ENCODE measurements around the gene CHID1.

The CHID1 gene

GRCh38 chr11:836274-836673 is 74.3 kb downstream of the CHID1 start:
- FAIRE-seq: no peak
- no peak for TF ChIP-seq POLR2A (IDR thresholded peaks at IDR 0.05; ENCODE audit: low read depth, low read length)
- DNase-seq (ENCODE audit: insufficient read length, low spot score): no peak

DNA sequence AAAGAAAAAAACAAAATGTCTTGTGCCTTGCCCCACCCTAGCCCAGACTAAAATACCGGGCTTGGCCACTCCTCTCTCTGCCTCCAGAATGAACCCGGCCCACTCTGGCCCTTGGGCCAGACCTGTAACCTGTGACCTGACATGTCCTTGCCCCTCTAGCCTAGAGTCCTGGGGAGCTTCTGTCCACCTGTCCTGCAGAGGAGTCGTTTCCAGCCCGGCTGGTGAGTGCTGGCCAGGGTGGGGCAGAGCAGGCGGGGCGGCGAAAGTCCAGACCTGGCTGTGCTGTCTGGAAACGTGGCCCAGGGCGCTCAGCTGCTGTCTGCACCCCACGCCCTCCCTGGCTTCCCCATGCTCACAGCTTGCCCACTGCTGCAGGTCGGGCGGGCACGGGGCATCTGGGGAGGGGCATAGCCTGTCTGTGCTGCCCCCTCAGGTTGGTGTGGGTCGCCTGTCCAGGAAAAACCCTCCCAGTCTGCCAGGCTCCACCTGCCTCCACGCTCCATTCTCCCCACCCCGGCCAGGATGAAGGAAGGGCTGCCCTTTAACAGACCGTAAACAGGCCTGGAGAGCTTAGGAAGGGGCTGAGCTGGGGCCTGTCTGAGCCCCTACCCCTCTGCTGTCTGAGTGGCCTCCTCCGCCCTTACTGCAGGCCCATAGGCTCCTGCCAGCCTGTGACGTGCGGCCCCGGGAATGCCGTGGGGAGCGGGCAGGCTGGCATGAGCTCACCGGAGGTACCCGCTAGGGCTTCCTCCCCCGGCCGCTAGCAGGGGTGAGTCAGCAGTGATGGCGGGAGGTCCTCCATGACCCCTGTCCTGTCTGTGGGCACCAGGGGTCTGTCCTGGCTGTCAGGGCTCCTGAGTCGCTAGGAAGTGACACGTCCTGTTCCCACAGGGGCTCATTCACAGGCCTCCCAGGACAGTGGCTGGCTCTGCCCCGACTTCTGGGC is 76.0 kb downstream of the CHID1 start:
- peak; percentile 29; the same call in 1 of the 2 replicates for TF ChIP-seq POLR2A (IDR thresholded peaks at IDR 0.05; ENCODE audit: low read depth, low read length)
- DNase-seq (ENCODE audit: insufficient read length, low spot score) (peak; percentile 94), FAIRE-seq (no peak)

- no peak for DNase-seq (ENCODE audit: insufficient read length, low spot score)
- no peak for FAIRE-seq
- no peak for TF ChIP-seq POLR2A (IDR thresholded peaks at IDR 0.05; ENCODE audit: low read depth, low read length)
Measured at GRCh38 chr11:833849-834311, 76.7 kb downstream of the CHID1 start.

GRCh38 chr11:833114-833791 is 77.4 kb downstream of the CHID1 start:
- DNase-seq (ENCODE audit: insufficient read length, low spot score) (no peak), FAIRE-seq (no peak)
- TF ChIP-seq POLR2A (IDR thresholded peaks at IDR 0.05; ENCODE audit: low read depth, low read length): peak; percentile 20; the same call in 1 of the 2 replicates

DNA sequence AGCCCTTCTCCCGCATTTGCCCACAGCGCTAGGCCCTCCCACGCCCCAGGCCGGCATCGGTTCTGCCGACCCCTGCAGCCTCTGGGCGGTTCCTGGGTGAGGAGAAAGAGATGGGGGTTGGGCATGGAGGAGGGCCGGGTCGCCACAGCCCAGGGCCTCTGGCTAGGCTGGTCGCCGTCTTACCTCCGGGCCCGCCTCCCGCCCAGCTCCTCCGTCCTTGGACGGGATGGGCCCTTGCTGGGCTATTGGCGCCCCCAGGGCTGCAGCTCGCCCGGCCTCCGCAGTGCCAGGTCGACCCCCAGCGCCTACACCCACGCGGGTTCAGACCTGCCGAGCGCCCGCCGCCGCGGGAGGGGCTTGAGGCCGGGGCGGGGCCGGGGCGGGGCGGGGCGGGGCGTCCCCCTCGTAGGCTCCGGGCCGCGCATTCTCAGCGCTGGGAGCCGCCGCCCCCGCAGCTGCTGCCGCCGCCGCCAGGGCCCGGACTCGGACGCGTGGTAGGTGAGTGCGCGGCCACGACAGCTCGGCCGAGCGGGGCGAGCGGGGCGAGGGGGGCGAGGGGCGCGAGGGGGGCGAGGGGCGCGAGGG is 78.0 kb downstream of the CHID1 start, which contains the start of gene CD151:
CD151 (plus strand) TSS at position 424 of the 585 bp plus-strand sequence. CDS start 3,118 bp downstream, outside the sequence.
- DNase-seq (ENCODE audit: insufficient read length, low spot score) (no peak), FAIRE-seq (no peak)
- peak; percentile 58; the same call in 1 of the 2 replicates for TF ChIP-seq POLR2A (IDR thresholded peaks at IDR 0.05; ENCODE audit: low read depth, low read length)

GRCh38 chr11:831961-832528 is 78.6 kb downstream of the CHID1 start:
- FAIRE-seq: no peak
- TF ChIP-seq POLR2A (IDR thresholded peaks at IDR 0.05; ENCODE audit: low read depth, low read length): no peak
- no peak for DNase-seq (ENCODE audit: insufficient read length, low spot score)

GRCh38 chr11:831118-831864 is 79.3 kb downstream of the CHID1 start:
- FAIRE-seq: peak; percentile 45
- TF ChIP-seq POLR2A (IDR thresholded peaks at IDR 0.05; ENCODE audit: low read depth, low read length): peak; percentile 25; the same call in 1 of the 2 replicates
- peak; percentile 97 for DNase-seq (ENCODE audit: insufficient read length, low spot score)

- TF ChIP-seq POLR2A (IDR thresholded peaks at IDR 0.05; ENCODE audit: low read depth, low read length): no peak
- DNase-seq (ENCODE audit: insufficient read length, low spot score): no peak
- FAIRE-seq: no peak
Measured at GRCh38 chr11:830295-831117, 80.1 kb downstream of the CHID1 start.

- FAIRE-seq: no peak
- no peak for TF ChIP-seq POLR2A (IDR thresholded peaks at IDR 0.05; ENCODE audit: low read depth, low read length)
- no peak for DNase-seq (ENCODE audit: insufficient read length, low spot score)
Measured at GRCh38 chr11:829847-830294, 80.7 kb downstream of the CHID1 start.

- no peak for FAIRE-seq
- TF ChIP-seq POLR2A (IDR thresholded peaks at IDR 0.05; ENCODE audit: low read depth, low read length): no peak
- DNase-seq (ENCODE audit: insufficient read length, low spot score): no peak
Measured at GRCh38 chr11:829176-829846, 81.3 kb downstream of the CHID1 start.

GRCh38 chr11:828506-829175 is 82.0 kb downstream of the CHID1 start:
- FAIRE-seq: no peak
- no peak for TF ChIP-seq POLR2A (IDR thresholded peaks at IDR 0.05; ENCODE audit: low read depth, low read length)
- DNase-seq (ENCODE audit: insufficient read length, low spot score): no peak

Measured in H54 (cell line).